Calu3 (cell line): ENCODE measurements around the gene DESI2. TPM values are rescaled to one million over a fixed set of nuclear protein-coding genes. Genes with fewer than 3 reads are reported as not detected.
"Not testable (repeated sequence)": the region's sequence is repeated elsewhere in the genome, so short reads cannot be mapped to it uniquely, and the experiment has no call there.

Experiments
- BruUV-seq: library from RNA; stranded (reverse); fragments of 400-500 nt; replicated peaks from 2 replicates; lab custom pipeline; 2021; lab: Mats Ljungman, UMichigan
- CTCF ChIA-PET: fragments of 300-600 bp; sonication (Branson Sonifier 250); formaldehyde crosslinking; loops from one replicate; lab custom pipeline; 2022; ENCODE audit warnings: antibody characterized with exemption; lab: Charles Lee
- DNase-seq: peaks from one replicate; pipeline ENCODE4 v3.0.0; 2022
- H3K27ac Mint-ChIP-seq: one replicate; pipeline ENCODE4 v1.8.0; 2022; ENCODE audit warnings: mixed read lengths; ENCODE audit not compliant: unreplicated experiment
- H3K27me3 Mint-ChIP-seq: one replicate; pipeline ENCODE4 v1.8.0; 2022; ENCODE audit warnings: mixed read lengths; ENCODE audit not compliant: unreplicated experiment
- H3K36me3 Mint-ChIP-seq: one replicate; pipeline ENCODE4 v1.8.0; 2022; ENCODE audit warnings: mild to moderate bottlenecking, moderate library complexity, mixed read lengths; ENCODE audit not compliant: insufficient read depth, unreplicated experiment
- H3K4me1 Mint-ChIP-seq: one replicate; pipeline ENCODE4 v1.8.0; 2022; ENCODE audit warnings: mild to moderate bottlenecking, low read depth, mixed read lengths; ENCODE audit not compliant: unreplicated experiment
- H3K4me3 Mint-ChIP-seq: one replicate; pipeline ENCODE4 v1.8.0; 2022; ENCODE audit warnings: mild to moderate bottlenecking, low read depth, moderate library complexity, mixed read lengths; ENCODE audit not compliant: unreplicated experiment
- H3K9me3 Mint-ChIP-seq: one replicate; pipeline ENCODE4 v1.8.0; 2022; ENCODE audit warnings: low read depth, mixed read lengths; ENCODE audit not compliant: unreplicated experiment
- intact Hi-C: fragments of 100-400 bp; cut with micrococcal nuclease; formaldehyde crosslinking; loops from one replicate; pipeline ENCODE4 v1.10.0; 2022; ENCODE audit not compliant: unreplicated experiment
- total RNA-seq: library from RNA; stranded (reverse); gene quantifications from 2 replicates; pipeline ENCODE4 v1.2.3, GENCODE V29; 2022
- TF ChIP-seq, protein P1 (sequence below): fragments of 200-600 bp; IDR thresholded peaks from one replicate; pipeline ENCODE4 v1.8.0; 2022; ENCODE audit warnings: antibody characterized with exemption; ENCODE audit not compliant: unreplicated experiment

Gene DESI2
- total RNA-seq, 1 experiment from 2014 or later = 39.1 TPM

DNA sequence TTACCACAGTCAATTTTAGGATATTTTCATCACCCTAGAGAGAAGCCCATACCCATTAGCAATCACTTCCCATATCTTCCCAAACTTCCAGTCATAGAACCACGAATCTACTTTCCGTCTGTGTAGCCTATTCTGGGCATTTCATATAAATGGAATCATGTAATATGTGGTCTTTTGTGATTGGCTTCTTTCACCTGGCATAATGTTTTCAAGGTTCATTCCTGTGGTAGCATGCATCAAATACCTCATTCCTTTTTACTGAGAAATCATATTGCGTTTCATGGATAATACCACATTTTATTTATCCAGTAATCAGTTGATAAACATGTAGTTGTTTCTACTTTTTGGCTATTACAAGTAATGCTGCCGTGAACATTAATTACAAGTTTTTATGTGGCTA is 21.5 kb downstream of the DESI2 start:
- no peaks in the 10 kb centered on the region for H3K9me3 Mint-ChIP-seq
- no TSS peak for BruUV-seq
- intact Hi-C loops = no loop called here
- no peak for DNase-seq
- TF ChIP-seq, protein P1, sequence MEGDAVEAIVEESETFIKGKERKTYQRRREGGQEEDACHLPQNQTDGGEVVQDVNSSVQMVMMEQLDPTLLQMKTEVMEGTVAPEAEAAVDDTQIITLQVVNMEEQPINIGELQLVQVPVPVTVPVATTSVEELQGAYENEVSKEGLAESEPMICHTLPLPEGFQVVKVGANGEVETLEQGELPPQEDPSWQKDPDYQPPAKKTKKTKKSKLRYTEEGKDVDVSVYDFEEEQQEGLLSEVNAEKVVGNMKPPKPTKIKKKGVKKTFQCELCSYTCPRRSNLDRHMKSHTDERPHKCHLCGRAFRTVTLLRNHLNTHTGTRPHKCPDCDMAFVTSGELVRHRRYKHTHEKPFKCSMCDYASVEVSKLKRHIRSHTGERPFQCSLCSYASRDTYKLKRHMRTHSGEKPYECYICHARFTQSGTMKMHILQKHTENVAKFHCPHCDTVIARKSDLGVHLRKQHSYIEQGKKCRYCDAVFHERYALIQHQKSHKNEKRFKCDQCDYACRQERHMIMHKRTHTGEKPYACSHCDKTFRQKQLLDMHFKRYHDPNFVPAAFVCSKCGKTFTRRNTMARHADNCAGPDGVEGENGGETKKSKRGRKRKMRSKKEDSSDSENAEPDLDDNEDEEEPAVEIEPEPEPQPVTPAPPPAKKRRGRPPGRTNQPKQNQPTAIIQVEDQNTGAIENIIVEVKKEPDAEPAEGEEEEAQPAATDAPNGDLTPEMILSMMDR = no peak
- no peak overlapping the region for H3K4me3 Mint-ChIP-seq
- H3K27me3 Mint-ChIP-seq = no peaks in the 10 kb centered on the region
- no peak overlapping the region for H3K27ac Mint-ChIP-seq
- no peaks in the 10 kb centered on the region for H3K36me3 Mint-ChIP-seq
- CTCF ChIA-PET = no interaction called here
- no peaks in the 10 kb centered on the region for H3K4me1 Mint-ChIP-seq

DNA sequence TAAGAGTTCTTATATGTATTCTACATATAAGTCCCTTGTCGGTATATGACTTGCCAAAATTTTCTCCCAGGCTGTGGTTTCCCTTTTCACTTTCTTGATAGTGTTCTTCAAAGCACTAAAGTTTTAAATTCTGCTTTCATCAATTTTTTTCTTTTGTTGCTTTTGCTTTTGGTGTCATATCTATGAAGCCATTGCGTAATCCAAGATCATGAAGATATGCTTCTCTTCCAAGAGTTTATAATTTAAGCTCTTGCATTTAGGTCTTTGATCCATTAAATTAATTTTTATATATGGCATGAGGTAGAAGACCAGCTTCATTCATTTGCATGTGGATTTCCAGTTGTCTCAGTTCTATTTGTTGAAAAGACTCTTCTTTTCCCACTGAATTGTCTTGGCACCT is 22.2 kb downstream of the DESI2 start:
- Mint-ChIP-seq H3K4me3 (no peak overlapping the region), H3K27me3 (no peaks in the 10 kb centered on the region), H3K4me1 (no peaks in the 10 kb centered on the region), H3K27ac (no peak overlapping the region), H3K9me3 (no peaks in the 10 kb centered on the region), H3K36me3 (no peaks in the 10 kb centered on the region)
- BruUV-seq = no TSS peak
- no peak for DNase-seq
- TF ChIP-seq, protein P1 = no peak
- CTCF ChIA-PET = no interaction called here
- intact Hi-C loops = no loop called here

DNA sequence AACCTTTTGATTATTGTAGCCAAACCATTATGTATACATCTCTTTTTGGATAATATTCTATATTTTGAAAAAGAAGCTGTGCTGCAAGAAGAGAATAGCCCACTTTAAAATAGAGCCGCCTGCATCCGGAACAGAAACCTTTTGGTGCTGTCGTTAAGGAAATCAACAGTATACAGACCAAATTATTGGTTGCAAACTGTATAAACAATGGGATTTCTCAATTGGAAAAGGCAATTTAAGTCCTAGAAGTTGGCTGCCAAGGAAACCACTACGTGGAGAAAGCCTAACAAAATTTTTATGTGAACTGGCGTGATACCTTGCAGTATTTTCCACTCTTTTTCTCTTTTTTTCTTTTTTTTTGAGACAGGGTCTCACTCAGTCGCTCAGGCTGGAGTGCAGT is 25.8 kb downstream of the DESI2 start:
- Mint-ChIP-seq H3K36me3 (no peaks in the 10 kb centered on the region), H3K4me3 (no peak overlapping the region), H3K27ac (no peak overlapping the region), H3K9me3 (peaks cover 3% of the 10 kb centered on the region), H3K27me3 (no peaks in the 10 kb centered on the region), H3K4me1 (no peaks in the 10 kb centered on the region)
- intact Hi-C loops = no loop called here
- DNase-seq = no peak
- TF ChIP-seq, protein P1 = no peak
- BruUV-seq = no TSS peak
- CTCF ChIA-PET = no interaction called here

DNA sequence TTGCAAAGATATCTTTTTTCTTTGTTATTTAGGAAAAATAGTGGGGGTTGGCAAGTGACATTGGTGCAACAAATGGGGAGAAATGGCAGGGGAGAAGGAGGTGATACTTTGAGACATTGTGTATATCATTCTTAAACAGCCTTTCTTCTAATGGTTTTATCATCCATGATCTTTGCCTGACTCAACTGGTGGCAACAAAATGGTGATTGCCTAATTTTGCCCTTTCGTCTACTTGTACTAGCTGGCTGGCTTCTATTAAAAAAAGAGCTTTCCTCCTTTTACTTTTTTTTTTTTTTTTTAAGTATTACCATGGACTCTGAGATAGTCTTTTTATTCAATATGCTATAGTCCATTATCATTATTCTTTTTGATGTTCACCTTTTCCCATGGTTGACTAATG is 27.7 kb downstream of the DESI2 start:
- TF ChIP-seq, protein P1 = no peak
- H3K27ac Mint-ChIP-seq = no peak overlapping the region
- H3K4me1 Mint-ChIP-seq = no peaks in the 10 kb centered on the region
- H3K36me3 Mint-ChIP-seq = no peaks in the 10 kb centered on the region
- CTCF ChIA-PET = no interaction called here
- no peaks in the 10 kb centered on the region for H3K27me3 Mint-ChIP-seq
- H3K4me3 Mint-ChIP-seq = no peak overlapping the region
- intact Hi-C loops = no loop called here
- no peak for DNase-seq
- peaks cover 3% of the 10 kb centered on the region for H3K9me3 Mint-ChIP-seq
- no TSS peak for BruUV-seq

DNA sequence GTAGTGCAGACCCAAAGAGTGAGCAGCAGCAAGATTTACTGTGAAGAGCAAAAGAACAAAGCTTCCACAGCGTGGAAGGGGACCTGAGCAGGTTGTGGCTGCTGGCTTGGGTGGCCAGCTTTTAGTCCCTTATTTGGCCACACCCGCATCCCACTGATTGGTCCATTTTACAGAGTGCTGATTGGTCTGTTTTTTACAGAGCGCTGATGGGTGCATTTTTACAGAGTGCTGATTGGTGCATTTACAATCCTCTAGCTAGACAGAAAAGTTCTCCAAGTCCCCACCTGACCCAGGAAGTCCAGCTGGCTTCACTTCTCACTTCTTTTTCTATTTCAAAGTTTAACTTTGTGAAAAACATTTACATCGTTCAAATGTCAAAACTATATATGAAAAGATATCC is 29.2 kb downstream of the DESI2 start:
- H3K27me3 Mint-ChIP-seq, intact Hi-C loops, H3K9me3 Mint-ChIP-seq, H3K4me1 Mint-ChIP-seq, H3K36me3 Mint-ChIP-seq, CTCF ChIA-PET, H3K4me3 Mint-ChIP-seq, DNase-seq, H3K27ac Mint-ChIP-seq, BruUV-seq: not testable (repeated sequence)
